ENCODE data around the gene C1QTNF1.
A peak's percentile ranks its signal among the peaks of the same experiment; 100 is the strongest.
"Not testable (repeated sequence)": the region's sequence is repeated elsewhere in the genome, so short reads cannot be mapped to it uniquely, and the experiment has no call there.

The C1QTNF1 gene

DNA sequence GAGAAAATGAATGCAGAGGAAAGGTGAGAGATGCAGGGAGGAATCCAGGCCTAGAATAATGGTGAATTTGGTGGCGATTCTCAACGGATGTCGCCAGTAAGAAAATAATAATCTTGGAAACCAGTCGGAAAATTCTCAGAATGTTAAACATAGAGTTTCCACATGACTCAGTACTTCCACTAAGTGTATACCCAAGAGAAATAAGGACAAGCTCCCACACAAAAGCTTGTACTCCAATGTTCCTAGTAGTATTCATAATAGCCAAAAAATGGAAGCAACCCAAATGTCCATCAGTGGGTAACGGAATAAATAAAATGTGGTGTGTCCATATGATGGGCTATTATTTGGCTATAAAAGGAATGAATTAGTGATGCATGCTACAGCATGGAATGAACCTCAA is 31.2 kb downstream of the C1QTNF1 start:
- DNase-seq (ENCODE audit: low spot score): no peak

DNA sequence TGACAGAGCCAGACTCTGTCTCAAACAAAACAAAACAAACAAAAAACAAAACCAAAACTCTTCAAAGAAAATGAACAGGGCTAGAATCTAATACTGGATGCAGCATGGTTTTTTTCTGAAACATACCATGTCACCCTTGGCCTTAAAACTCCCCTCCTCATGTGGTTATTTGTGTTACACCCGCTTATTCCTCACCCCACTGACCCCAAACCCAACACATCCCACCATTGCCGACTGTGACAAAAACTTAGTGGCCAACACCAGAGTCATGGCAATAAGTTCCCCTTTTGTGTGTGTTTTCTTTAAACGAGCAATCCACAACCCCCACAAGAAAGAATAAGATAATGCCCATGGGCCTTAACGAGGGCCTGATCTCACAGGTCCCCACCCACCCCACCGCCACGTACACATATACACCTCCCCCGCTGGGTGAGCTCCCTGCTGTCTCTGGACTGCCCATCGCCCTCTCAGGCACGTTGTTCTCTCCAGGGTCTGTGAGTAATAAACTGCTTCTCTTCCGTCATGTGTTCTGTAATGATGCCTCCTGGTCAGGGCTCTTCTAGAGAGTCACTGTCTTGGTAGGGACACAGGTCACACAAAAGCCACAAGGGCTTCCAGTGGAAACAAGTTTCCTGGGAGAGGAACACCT is 33.9 kb downstream of the C1QTNF1 start:
- DNase-seq (ENCODE audit: low spot score): no peak

DNA sequence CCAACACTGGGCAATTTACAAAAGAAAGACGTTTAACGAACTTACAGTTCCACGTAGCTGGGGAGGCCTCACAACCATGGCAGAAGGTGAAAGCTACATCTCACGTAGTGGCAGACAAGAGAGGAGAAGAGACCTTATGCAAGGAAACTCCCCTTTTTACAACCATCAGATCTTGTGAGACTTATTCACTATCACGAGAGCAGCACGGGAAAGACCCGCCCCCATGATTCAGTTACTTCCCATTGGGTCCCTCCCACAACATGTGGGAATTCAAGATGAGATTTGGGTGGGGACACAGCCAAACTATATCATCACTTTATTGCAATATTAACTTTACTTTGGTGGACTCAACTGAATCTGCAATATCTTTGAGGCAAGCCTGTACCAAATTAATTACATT is 38.7 kb downstream of the C1QTNF1 start:
- DNase-seq (ENCODE audit: low spot score): no peak

- no peak for DNase-seq (ENCODE audit: low spot score)
Observed at GRCh38 chr17:79064026-79064425, 40.1 kb downstream of the C1QTNF1 start.

DNA sequence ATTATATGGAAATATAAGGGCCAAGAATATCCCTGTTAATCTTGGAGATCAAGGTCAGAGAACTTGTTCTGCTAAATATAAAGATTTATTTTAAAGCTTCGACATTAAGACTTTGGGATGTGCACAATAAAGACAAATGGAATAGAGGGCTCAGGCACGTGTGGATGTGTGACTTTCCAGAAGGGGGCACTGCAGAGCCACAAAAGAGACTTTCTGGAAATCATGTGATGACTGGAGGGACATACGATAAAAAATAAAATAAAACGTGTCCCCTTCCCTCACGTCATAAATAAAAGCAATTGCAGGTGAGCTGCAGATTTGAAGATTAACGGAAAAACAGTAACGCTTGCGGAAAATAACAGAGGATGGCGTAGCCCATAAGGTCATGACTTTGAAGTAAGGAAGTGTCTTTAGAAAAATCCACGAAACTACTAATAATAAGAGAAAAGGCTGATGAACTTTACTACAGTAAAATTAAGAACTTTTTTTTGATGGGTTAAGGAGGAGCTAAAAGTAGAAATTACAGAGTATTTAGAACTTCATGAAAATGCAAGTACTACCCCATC is 41.2 kb downstream of the C1QTNF1 start:
- peak; percentile 23 for DNase-seq (ENCODE audit: low spot score)

- DNase-seq (ENCODE audit: low spot score): no peak
Observed at GRCh38 chr17:79066963-79067362, 43.0 kb downstream of the C1QTNF1 start.

GRCh38 chr17:79070266-79070880 is 46.4 kb downstream of the C1QTNF1 start:
- DNase-seq (ENCODE audit: low spot score): no peak

DNA sequence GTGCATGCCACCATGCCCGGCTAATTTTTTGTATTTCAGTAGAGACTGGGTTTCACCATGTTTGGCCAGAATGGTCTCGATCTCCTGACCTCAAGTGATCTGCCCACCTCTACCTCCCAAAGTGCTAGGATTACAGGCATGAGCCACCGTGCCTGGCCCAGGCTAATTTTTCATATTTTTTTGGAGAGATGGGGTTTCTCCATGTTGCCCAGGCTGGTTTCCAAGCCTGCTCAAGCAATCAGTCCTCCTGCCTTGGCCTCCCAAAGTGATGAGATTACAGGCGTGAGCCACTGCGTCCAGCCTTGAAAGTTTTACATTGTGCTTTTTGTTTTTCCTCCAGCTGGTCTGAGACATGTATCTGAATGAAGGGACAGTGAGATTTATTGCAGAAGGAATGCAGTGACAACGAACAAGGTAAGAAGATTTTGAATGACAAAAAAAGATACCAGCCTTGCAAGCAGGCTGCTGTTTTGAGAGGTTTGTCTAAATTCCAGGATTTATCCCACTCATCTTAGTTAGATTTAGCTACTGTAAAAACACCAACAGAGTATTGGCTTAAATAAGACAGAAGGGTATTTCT is 47.3 kb downstream of the C1QTNF1 start:
- DNase-seq (ENCODE audit: low spot score): no peak

- DNase-seq (ENCODE audit: low spot score): no peak
Observed at GRCh38 chr17:79072544-79072943, 48.6 kb downstream of the C1QTNF1 start.

DNA sequence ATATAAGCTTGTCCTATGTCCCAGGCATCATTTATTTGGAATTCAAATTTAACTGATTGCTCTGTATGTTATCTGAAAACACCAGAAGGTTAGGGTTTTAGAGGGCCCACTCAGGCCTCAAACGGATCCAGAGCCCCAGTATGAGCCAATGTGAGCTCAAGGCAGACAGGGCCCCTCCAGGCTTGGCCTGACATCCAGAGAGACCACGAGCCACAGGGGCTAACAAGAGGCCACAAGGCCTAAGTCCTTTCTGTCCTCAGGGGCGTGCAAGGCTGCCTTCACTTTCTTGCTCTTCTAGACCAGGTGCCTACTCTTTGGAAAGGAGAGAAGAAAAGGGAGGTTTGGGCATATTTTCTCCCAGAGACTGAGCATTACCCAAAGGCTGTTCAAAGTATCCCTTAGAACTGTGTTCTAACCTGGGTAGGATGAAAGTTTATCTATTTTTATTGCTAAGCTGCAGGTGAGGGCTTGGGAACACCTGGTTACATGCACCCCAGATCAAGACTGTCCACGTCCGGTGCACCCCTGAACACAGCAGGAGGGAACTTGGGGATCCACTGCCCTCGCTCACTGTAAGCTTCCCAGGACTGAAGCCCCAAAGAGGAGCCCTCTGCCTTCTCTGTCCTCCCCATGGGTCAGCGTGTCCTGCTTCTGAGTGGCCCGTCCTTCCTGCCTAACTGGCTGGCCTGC is 49.2 kb downstream of the C1QTNF1 start:
- DNase-seq (ENCODE audit: low spot score): no peak

GRCh38 chr17:79073706-79074088 is 49.7 kb downstream of the C1QTNF1 start:
- no peak for DNase-seq (ENCODE audit: low spot score)

DNA sequence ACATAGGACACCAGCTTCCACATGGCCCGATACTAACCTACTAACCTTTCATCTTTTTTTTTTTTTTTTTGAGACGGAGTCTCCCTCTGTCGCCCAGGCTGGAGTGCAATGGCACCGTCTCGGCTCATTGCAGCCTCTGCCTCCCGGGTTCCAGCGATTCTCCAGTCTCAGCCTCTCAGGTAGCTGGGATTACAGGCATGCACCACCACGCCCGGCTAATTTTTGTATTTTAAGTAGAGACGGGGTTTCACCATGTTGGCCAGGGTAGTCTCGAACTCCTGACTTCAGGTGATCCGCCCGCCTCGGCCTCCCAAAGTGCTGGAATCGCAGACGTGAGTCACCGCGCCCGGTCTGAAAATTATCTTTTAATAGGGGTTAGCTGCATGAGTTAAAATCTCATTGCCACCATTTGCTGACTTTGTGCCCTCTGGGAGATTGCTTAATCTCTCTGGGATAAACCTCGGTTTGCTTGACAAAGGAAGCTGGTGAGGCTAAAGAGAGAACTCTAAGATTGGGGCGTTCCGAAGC is 50.2 kb downstream of the C1QTNF1 start:
- DNase-seq (ENCODE audit: low spot score): not testable (repeated sequence)

DNA sequence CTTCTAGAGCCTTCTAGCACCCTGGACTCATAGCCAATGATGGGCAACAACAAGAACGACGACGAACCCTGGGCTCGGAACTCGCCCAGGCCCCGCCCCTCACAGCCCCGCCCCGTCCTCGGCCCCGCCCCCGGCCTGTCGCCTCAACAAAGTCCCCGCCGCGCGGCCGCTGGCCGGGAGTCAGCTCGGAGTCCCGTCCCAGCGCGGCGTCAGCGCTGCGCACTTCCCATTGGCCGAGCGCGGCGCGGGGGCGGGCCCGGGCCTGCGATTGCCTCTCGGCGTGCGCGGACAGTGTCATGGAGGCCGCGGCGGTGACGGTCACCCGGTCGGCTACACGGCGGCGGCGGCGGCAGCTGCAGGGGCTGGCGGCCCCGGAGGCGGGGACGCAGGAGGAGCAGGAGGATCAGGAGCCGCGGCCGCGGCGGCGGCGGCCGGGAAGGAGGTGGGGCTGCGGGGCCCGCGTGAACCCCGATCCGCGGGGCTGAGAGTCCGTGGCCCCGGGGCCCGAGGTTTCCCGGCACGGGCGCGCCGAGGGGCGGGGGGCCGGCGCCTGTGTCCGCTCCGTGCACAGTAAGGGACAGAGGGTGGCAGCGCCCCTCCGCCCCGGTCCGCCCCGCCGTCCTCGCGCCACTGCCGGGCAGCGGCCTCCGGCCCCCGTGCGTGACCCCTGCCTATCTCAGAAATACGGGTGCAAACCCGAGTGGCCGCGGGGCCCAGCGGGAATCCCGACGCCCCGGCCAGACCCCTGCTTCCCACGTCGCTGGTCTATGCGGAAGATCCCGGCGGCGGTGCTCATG is 50.9 kb downstream of the C1QTNF1 start, which contains the start of gene ENGASE:
Gene ENGASE (plus strand): TSS at position 176 of the 797 bp plus-strand sequence. CDS start 121 bp downstream, at position 297.
- DNase-seq (ENCODE audit: low spot score): peak; percentile 93

DNA sequence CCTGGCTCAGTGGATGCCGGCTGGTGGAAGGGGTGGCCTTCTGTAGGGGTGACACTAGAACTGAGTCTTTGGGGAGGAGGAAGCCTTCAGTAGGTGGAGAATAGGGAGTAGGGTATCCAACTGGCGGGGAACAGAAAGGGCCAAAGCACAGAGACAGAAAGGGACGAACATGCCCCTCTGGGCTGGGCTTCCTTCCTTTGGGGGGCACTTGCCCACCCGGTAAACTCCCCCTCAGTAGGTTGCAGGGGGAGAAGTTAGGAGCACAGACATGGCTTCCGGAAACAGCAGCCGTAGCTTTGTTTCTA is 51.4 kb downstream of the C1QTNF1 start:
- DNase-seq (ENCODE audit: low spot score): no peak

DNA sequence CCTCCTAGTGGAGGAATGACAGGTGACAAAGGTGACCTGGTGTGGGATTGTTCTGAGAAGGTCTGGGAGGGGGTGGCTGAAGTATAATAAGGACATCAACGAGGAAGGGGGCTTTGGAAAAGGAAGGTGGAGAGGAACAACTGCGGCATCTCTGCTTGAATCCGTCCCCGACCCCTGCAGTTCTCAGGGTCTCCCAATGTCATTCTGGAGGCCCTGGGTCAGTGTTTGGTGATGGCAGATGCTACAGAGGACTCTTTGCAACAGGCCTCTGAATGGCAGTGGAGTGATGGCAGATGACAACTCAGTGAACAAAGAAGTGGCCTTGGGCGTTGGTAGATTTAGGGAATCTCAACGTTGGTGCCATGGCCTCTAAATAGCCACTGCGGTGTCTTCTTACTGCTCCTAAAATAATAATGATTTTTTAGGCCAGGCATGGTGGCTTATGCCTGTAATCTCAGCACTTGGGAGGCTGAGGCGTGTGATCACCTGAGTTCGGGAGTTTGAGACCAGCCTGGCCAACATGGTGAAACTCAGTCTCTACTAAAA is 52.0 kb downstream of the C1QTNF1 start:
- DNase-seq (ENCODE audit: low spot score): no peak

DNA sequence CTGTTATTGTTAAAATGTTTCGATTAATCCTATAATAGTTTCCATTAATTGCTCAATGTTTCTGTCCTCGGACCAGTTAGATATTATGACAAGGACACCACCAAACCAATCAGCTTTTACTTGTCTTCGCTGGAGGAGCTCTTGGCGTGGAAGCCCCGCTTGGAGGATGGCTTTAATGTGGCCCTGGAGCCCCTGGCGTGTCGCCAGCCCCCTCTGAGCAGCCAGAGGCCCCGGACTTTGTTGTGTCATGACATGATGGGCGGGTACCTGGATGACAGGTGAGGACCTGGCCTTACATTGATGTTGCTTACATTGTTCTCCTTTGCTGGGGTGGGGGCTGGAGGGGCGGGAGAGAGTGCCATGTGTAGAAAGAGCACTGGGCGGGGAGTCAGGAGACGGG is 53.6 kb downstream of the C1QTNF1 start:
- no peak for DNase-seq (ENCODE audit: low spot score)

DNA sequence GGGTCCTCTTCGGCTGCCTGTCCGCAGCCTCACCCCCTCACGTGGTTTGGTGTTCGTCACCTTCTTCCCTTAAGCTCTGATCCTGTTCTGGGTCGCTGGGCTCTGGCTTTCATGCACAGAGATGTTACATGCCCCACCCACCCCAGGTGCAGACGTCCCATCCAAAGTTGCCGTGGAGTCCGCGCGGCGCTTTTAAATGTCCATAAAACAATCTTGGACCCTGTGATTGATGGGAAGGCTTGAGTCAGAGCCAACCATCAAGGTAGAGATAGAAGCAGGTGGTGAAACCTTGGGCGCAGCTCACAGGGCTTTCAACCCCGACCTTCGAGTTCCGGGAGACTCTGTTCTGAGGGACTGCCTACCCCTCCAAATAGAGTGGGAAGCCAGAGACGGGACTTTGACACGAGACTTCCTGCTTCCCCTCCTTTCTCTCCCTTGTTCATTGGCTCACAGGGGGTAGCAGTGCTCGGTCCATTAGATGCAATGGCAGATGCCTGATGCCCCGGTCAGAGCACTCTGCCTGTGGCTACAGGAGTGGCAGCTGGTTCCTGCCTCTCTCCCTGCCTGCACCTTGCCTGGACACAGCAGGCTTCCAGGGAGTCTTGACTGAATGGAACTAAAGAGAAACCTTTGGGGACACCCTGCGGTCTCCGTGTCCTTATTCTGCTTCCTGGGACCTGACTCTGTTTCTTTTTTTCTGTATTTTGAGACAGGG is 54.7 kb downstream of the C1QTNF1 start:
- DNase-seq (ENCODE audit: low spot score): no peak

DNA sequence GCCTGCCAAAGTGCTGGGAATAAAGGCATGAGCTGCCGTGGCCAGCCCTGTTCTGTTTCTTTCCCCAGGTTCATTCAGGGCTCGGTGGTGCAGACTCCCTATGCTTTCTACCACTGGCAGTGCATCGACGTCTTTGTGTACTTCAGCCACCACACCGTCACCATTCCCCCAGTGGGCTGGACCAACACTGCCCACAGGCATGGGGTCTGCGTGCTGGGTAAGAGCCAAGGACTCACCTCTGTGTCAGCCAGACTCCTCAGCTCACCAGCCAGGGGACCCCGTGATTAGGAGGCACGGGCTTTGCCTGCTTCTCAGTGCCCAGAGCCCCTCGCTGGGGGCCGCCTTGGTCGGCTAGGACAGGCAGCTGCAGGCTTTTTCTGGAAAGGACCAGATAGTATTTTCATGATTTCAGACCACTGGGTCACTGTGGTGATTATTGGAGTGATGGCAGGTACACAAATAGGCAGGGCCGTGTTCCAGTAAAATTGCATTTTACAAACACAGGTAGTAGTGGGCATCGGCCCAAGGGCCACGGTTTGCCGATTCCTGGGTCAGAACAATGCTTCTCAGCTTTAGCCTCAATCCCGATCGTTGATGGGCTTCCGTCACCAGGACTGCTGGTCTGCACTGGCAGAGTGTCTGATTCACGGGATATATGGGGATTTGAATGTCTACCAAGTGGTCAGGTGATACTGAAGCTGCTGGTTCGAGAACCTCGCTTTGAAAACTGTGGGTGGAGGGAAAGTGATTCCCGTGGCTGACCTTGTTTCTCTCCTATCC is 55.6 kb downstream of the C1QTNF1 start:
- no peak for DNase-seq (ENCODE audit: low spot score)

DNA sequence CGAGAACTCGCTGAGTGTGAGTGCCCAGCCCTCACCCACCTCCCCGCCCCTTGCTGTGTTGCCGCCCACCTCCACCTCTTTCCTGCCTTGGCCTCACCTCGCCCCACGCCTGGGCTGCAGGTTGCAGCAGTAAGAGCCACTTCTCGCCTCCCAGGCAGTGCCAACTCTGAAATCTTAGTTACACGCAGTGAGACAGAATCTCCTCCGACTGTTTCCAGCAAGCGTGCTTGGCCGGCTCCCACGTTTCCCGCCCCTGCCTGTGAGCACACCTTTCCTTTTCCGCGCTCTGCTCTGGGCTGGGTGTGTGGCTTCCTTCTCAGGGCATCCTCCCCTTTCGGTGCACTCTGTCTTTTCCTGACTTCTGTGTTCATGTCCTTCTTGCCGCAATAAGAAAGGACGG is 56.4 kb downstream of the C1QTNF1 start:
- DNase-seq (ENCODE audit: low spot score): no peak

- DNase-seq (ENCODE audit: low spot score): no peak
Observed at GRCh38 chr17:79080761-79081290, 56.9 kb downstream of the C1QTNF1 start.
